Activated CD8-positive, alpha-beta memory T cell treated with anti-CD3 and anti-CD28 coated beads, Interleukin-2, amount 10 ng/mL, durations not matched to agents 7 days and 5 days (primary cell): ENCODE results near the gene GID4. TPM values are rescaled to one million over a fixed set of nuclear protein-coding genes. Genes with fewer than 3 reads are reported as not detected.
A peak's percentile ranks its signal among the peaks of the same experiment; 100 is the strongest.

Source experiments
- ATAC-seq: fragments of 150-1000 bp; cut with Tn5 transposase; one replicate; pipeline ENCODE4 v1.10.0; 2021; ENCODE audit warnings: moderate library complexity
- CTCF ChIA-PET: fragments of 350-600 bp; sonication (Branson Sonifier 250); formaldehyde crosslinking; loops from one replicate; lab custom pipeline; 2021; ENCODE audit warnings: antibody characterized with exemption; lab: Charles Lee
- DNase-seq: peaks from one replicate; pipeline ENCODE4 v3.0.0-alpha.2; 2020
- H3K27ac Mint-ChIP-seq: one replicate; pipeline ENCODE4 v1.8.0; 2021; ENCODE audit warnings: mild to moderate bottlenecking, mixed read lengths
- H3K27me3 Mint-ChIP-seq: one replicate; pipeline ENCODE4 v1.8.0; 2021; ENCODE audit warnings: mixed read lengths
- H3K36me3 Mint-ChIP-seq: one replicate; pipeline ENCODE4 v1.8.0; 2021; ENCODE audit warnings: mild to moderate bottlenecking, mixed read lengths
- H3K4me1 Mint-ChIP-seq: one replicate; pipeline ENCODE4 v1.8.0; 2021; ENCODE audit warnings: mixed read lengths
- H3K4me3 Mint-ChIP-seq: one replicate; pipeline ENCODE4 v1.8.0; 2021; ENCODE audit warnings: mild to moderate bottlenecking, moderate library complexity, mixed read lengths
- H3K9me3 Mint-ChIP-seq: one replicate; pipeline ENCODE4 v1.8.0; 2022; ENCODE audit warnings: low read depth, mixed read lengths
- total RNA-seq, 2 experiments: library from RNA; stranded (reverse); gene quantifications; one replicate each; pipeline ENCODE4 v1.2.3, GENCODE V29; 2021

The GID4 gene
- total RNA-seq, 2 experiments from 2014 or later, result 8.7 to 11.0 TPM

DNA sequence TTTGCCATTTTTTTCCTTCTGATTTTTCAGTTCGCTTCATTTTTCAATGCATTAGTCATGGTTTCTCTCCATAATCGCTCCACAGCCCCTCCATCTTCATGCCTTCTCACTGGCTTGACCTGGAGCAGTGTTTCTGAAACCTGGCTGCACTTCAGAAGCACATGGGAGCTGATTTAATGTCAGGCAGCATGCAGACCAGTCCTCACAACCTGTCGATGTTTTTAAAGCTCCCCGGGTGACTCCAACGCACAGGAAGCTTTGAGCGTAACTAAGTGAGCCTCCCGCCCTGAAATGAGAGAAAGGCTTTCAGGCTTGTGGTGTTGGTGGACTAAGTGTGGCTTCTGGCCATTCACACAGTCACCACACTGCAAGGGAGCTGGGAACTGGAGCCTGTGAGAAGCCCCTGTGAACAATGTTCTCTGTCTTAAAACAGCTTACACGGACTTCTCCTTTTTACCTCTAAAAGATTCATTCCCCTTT is 31.7 kb downstream of the GID4 start:
- Mint-ChIP-seq H3K36me3 (no peaks in the 10 kb centered on the region), H3K4me3 (no peak overlapping the region), H3K9me3 (no peaks in the 10 kb centered on the region), H3K4me1 (peaks cover 15% of the 10 kb centered on the region), H3K27me3 (peaks cover 15% of the 10 kb centered on the region), H3K27ac (no peak overlapping the region)
- ATAC-seq (peak; percentile 27), DNase-seq (peak; percentile 45)
- CTCF ChIA-PET, result no interaction called here

DNA sequence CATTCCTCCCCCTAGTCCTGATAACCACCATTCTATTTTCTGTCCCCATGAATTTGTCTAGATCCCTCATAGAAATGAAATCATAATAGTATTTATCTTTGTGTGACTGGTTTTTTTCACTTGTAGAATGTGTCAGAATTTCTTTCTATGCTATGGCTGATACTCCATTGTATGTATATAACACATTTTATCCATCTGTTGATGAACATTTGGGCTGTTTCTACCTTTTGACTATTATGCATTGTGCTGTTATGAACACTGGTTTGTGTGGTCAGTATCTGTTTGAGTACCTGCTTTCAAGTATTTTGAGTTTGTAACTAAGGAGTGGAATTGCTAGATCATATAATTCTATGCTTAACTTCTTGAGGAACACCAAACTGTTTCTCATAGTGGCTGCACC is 32.5 kb downstream of the GID4 start:
- Mint-ChIP-seq H3K36me3 (no peaks in the 10 kb centered on the region), H3K4me3 (no peak overlapping the region), H3K27me3 (peaks cover 18% of the 10 kb centered on the region), H3K4me1 (peaks cover 15% of the 10 kb centered on the region), H3K9me3 (no peaks in the 10 kb centered on the region), H3K27ac (no peak overlapping the region)
- ATAC-seq (no peak), DNase-seq (no peak)
- CTCF ChIA-PET, result no interaction called here

DNA sequence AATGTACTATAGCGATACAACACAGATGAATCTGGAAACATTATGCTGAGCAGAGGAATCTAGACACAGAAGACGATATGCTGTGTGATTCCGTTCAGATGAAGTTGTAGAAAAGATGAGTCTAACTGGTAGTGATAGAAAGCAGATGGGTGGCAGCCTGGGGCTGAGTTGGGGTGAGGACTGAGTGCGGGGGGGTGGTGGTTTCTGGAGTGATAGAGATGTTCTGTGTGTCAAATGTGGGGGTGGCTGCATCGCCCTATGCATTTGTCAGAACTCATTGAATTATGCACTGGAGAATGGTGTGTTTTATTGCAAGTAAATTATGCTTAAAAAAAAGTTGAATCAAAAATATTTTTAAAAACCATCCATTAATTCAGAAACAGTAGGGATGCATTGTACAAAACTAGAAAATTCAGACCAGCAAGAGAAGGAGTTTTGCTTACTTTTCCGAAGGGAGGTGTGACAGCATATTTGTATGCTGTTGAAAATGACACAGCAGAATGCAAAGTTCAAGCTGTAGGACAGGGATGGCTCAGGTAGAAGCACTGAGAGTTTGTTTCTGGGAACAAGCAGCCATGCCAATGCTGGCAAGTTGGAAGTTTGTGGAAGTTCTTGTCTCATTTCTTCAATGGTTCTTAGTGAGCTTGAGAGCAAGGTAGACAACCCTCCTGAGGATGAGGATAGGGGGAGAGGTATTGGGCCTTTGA is 35.5 kb downstream of the GID4 start:
- H3K27me3 Mint-ChIP-seq, result peaks cover 24% of the 10 kb centered on the region
- no peak for ATAC-seq
- no peak overlapping the region for H3K27ac Mint-ChIP-seq
- peaks cover 15% of the 10 kb centered on the region for H3K4me1 Mint-ChIP-seq
- CTCF ChIA-PET, result no interaction called here
- H3K36me3 Mint-ChIP-seq, result no peaks in the 10 kb centered on the region
- no peak for DNase-seq
- no peaks in the 10 kb centered on the region for H3K9me3 Mint-ChIP-seq
- no peak overlapping the region for H3K4me3 Mint-ChIP-seq

DNA sequence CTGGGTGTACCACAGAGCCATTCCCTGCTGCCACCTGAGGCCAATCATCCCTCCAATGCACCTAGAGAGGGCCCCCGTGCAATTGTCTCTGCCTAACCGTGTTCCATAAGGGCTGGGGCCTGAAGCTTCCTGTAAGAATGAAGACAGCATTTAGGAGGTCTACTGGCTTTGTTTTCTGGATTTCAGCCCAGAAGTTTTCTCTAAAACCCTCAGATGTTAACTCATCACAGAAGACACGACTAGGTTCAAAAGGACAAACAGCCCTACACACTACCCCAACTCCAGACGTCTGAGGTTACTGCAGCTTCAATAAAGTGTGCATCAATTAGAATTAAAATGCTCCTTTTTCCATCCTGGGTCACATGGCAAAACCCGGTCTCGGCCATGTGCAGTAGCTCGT is 37.7 kb downstream of the GID4 start:
- Mint-ChIP-seq H3K27ac (no peak overlapping the region), H3K27me3 (peaks cover 19% of the 10 kb centered on the region), H3K36me3 (no peaks in the 10 kb centered on the region), H3K4me3 (no peak overlapping the region), H3K4me1 (peaks cover under 1% of the 10 kb centered on the region), H3K9me3 (no peaks in the 10 kb centered on the region)
- no peak for DNase-seq
- no peak for ATAC-seq
- CTCF ChIA-PET, result interaction anchor here (0.7 kb wide), 1 partner anchor 12 kb away, joined by 3 read pairs; no protein-coding TSS in a partner anchor

DNA sequence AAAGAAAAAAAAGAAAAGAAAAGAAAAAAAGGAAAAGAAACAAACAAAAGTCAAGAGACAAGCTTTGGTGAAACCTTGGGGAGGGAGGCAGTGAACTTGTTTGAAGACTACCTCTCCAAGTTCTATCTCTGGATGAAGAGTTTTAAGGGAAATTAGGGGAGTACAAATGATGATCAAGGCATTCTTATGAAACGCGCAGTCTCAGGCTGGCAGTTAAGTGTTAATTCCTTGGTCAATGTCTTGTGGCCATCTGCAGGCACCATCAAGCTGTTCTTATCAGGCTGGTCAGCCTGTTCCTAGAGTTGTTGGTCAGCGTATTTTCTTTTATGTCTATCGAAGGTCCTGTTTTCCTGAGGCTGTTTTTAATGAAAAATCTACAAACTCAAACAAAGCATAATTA is 40.3 kb downstream of the GID4 start:
- peaks cover 19% of the 10 kb centered on the region for H3K27me3 Mint-ChIP-seq
- no peak overlapping the region for H3K27ac Mint-ChIP-seq
- H3K36me3 Mint-ChIP-seq, result no peaks in the 10 kb centered on the region
- no peak overlapping the region for H3K4me3 Mint-ChIP-seq
- H3K9me3 Mint-ChIP-seq, result no peaks in the 10 kb centered on the region
- DNase-seq (no peak), ATAC-seq (no peak)
- CTCF ChIA-PET, result interaction anchor here (0.8 kb wide), 1 partner anchor 34 kb away, joined by 3 read pairs; no protein-coding TSS in a partner anchor
- no peaks in the 10 kb centered on the region for H3K4me1 Mint-ChIP-seq

DNA sequence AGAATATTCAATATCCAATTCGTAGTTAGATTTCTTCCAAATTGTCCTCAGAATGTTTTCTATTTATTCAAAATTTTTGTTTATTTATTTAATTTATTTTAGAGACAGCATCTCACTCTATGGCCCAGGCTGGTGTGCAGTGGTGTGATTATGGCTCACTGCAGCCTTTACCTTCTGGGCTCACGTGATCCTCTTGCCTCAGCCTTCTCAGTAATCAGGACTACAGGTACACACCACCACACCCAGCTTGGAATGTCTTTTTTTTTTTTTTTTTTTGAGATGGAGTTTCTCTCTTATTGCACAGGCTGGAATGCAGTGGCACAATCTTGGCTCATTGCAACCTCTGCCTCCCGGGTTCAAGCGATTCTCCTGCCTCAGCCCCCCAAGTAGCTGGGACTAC is 45.0 kb downstream of the GID4 start:
- Mint-ChIP-seq H3K27ac (no peak overlapping the region), H3K9me3 (no peaks in the 10 kb centered on the region), H3K27me3 (peaks cover 8% of the 10 kb centered on the region), H3K36me3 (peaks cover 2% of the 10 kb centered on the region), H3K4me3 (no peak overlapping the region), H3K4me1 (peaks cover 19% of the 10 kb centered on the region)
- DNase-seq (no peak), ATAC-seq (no peak)
- CTCF ChIA-PET, result no interaction called here

DNA sequence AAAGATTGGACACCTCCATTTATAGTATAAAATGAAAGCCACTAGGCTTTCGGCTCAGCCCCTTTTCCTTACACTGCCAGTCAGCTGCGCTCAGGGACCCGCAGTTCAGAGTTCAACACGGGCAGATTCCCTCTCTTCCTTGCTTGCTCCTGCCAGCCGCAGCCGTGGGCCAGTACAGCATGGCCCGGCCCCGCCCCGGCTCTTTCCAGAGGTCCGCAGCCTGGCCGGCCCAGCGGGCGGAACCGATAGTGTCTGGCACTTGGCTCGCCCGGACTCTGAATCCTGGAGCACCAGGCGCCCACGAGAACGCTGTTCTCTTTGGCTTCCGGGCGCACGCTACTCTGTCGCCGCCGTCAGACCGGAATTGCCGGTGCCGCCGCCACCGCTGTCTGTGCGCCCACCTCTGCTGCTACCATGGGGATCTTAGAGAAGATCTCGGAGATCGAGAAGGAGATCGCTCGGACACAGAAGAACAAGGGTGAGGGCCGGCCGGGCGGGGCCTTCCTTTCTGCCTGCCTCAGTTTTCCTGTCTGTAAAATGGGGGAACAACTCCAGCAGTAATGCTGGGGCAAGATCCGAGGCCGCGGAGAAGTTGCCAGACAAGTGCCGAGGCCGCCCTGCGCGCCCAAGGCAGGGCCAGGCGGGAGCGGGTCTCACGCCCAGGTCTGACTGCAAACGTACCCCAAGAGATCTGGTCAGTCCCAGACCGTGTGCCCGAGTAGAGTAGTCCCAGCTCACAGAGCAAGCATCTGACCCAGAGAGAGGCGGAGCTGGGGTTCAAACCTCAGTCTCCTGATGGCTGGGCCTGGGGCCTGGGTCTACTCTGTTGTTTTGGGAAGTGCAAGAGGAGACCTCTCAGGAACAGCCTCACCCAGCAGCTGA is 48.6 kb downstream of the GID4 start, which contains the start of gene DRG2:
TSS of gene DRG2 (plus strand) at position 339 of the 882 bp plus-strand sequence. CDS start at position 415, 76 bp downstream.
- no peaks in the 10 kb centered on the region for H3K27me3 Mint-ChIP-seq
- peak within 1 kb of the TSS; percentile 99 for H3K4me3 Mint-ChIP-seq
- H3K9me3 Mint-ChIP-seq, result no peaks in the 10 kb centered on the region
- H3K36me3 Mint-ChIP-seq, result peaks cover 2% of the 10 kb centered on the region
- H3K4me1 Mint-ChIP-seq, result peaks cover 25% of the 10 kb centered on the region
- CTCF ChIA-PET, result interaction anchor here (1.2 to 1.4 kb wide), 2 partner anchors 19 to 50 kb away, joined by 3 to 4 read pairs; no protein-coding TSS in a partner anchor
- peak; percentile 91 for DNase-seq
- H3K27ac Mint-ChIP-seq, result peak within 1 kb of the TSS; percentile 96
- ATAC-seq, result peak; percentile 95

DNA sequence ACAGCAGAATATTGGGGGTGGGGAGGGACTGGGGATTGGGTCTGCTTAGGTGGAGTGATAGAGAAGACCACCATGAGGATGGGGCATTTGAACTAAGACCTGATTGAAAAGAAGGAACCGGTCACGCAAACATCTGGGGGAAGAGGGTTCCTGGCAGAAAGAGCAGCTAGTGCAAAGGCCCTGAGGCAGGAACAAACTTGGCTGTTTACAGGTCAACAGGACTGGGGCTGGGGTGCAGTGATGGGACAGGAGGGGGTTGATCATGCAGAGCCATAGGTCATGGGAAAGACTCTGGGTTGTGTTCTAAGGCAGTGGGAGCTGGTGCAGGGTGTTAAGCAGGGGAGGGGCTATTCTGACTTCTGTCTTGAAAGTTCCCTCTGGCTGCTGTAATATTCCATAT is 50.4 kb downstream of the GID4 start:
- H3K27ac Mint-ChIP-seq, result peak overlapping the region; percentile 13
- peaks cover 25% of the 10 kb centered on the region for H3K4me1 Mint-ChIP-seq
- ATAC-seq, result no peak
- CTCF ChIA-PET, result no interaction called here
- H3K27me3 Mint-ChIP-seq, result no peaks in the 10 kb centered on the region
- H3K9me3 Mint-ChIP-seq, result no peaks in the 10 kb centered on the region
- H3K36me3 Mint-ChIP-seq, result peaks cover 10% of the 10 kb centered on the region
- DNase-seq, result no peak
- peak overlapping the region; percentile 99 for H3K4me3 Mint-ChIP-seq

DNA sequence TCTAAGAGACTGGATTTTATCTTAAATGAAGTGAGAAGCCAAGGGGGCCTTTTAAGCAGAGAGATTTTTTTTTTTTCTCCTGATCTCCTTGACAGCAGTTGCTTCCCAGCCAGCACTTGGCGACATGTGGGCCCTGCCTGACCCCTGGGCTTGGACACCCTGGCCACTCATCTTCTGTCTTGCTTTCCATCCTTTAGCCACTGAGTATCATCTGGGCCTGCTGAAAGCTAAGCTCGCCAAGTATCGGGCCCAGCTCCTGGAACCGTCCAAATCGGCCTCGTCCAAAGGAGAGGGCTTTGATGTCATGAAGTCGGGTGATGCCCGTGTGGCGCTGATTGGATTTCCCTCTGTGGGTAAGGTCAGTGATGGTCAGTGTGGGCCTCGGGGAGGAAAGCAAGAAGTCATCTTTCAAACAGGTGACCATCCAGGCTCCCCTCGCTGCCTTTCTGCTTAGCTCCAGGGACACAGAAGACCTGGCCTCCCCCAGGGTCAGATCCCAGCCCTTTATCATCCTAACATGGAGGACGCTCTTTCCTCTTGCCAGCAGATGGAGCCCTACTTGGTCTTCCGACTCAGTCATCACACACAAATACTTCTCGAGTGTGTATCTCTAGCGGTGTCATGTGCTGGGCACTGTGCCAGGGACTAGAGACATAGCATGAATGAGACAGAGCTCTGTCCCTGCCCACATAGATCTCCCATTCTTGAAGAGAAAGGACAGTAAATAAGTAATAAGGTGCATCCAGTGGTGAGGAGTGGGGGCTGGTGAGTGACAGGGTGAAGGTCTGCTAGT is 54.6 kb downstream of the GID4 start:
- CTCF ChIA-PET, result no interaction called here
- H3K4me1 Mint-ChIP-seq, result peaks cover 11% of the 10 kb centered on the region
- H3K9me3 Mint-ChIP-seq, result no peaks in the 10 kb centered on the region
- no peak overlapping the region for H3K4me3 Mint-ChIP-seq
- no peaks in the 10 kb centered on the region for H3K27me3 Mint-ChIP-seq
- no peak for DNase-seq
- ATAC-seq, result no peak
- H3K36me3 Mint-ChIP-seq, result peaks cover 19% of the 10 kb centered on the region
- no peak overlapping the region for H3K27ac Mint-ChIP-seq

DNA sequence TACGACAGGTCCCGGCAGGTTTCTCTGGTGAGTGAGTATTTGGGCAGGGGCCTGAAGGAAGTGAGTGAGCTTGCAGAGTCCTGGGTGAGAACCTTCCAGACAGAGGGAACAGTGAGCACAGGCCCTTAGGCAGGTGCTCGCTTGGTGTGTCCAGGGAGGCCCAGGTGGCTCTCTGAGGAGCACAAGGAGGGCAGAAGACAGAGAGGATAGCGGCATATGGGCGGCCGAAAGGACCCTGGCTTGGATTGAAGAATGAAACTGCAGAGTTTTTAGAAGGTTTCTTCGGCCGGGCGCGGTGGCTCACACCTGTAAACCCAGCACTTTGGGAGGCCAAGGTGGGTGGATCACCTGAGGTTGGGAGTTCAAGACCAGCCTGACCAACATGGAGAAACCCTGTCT is 55.2 kb downstream of the GID4 start:
- CTCF ChIA-PET, result no interaction called here
- Mint-ChIP-seq H3K9me3 (no peaks in the 10 kb centered on the region), H3K27ac (no peak overlapping the region), H3K27me3 (no peaks in the 10 kb centered on the region), H3K4me1 (peaks cover 5% of the 10 kb centered on the region), H3K4me3 (no peak overlapping the region), H3K36me3 (peaks cover 21% of the 10 kb centered on the region)
- DNase-seq (no peak), ATAC-seq (no peak)

DNA sequence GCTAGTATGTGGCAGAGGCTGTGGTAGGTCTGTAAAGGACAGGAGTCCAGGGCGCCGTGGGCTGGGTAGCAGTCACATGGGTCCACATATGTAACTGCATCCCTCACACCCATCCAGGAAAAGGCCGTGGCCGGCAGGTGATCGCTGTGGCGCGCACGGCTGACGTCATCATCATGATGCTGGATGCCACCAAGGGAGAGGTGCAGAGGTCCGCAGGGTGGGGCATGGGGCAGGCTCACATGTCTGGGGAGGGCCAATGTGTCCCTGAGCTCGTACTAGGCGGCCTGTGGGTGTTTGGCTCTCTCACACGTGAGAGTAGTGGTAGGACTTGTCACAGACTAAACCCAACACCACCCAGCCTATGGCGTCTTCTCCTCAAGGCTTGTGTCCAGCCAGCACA is 60.3 kb downstream of the GID4 start:
- H3K4me3 Mint-ChIP-seq, result no peak overlapping the region
- H3K27me3 Mint-ChIP-seq, result no peaks in the 10 kb centered on the region
- CTCF ChIA-PET, result no interaction called here
- ATAC-seq (no peak), DNase-seq (no peak)
- H3K9me3 Mint-ChIP-seq, result no peaks in the 10 kb centered on the region
- H3K27ac Mint-ChIP-seq, result no peak overlapping the region
- no peaks in the 10 kb centered on the region for H3K4me1 Mint-ChIP-seq
- H3K36me3 Mint-ChIP-seq, result peaks cover 12% of the 10 kb centered on the region

DNA sequence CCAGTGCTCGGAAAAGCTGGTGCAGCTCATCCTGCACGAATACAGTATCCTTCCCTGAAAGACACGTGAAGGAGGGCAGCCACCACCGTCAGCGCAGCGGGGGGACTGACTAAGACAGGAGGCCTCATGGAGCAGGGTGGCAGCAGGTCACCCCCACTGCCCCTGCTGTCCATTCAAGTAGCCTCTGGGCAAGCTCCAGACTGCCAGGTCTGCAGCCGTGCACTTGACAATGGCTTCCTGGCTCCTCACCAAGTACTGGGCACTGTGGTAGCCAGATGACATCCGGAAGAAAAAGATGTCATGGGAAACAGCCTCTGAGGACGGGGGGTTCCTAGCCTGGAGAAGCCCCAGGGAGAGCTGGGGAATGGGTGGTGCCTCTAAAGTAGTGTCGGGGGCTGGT is 61.4 kb downstream of the GID4 start:
- H3K27me3 Mint-ChIP-seq, result no peaks in the 10 kb centered on the region
- H3K4me3 Mint-ChIP-seq, result no peak overlapping the region
- ATAC-seq (no peak), DNase-seq (no peak)
- H3K27ac Mint-ChIP-seq, result no peak overlapping the region
- H3K9me3 Mint-ChIP-seq, result no peaks in the 10 kb centered on the region
- CTCF ChIA-PET, result no interaction called here
- no peaks in the 10 kb centered on the region for H3K4me1 Mint-ChIP-seq
- peaks cover 11% of the 10 kb centered on the region for H3K36me3 Mint-ChIP-seq

DNA sequence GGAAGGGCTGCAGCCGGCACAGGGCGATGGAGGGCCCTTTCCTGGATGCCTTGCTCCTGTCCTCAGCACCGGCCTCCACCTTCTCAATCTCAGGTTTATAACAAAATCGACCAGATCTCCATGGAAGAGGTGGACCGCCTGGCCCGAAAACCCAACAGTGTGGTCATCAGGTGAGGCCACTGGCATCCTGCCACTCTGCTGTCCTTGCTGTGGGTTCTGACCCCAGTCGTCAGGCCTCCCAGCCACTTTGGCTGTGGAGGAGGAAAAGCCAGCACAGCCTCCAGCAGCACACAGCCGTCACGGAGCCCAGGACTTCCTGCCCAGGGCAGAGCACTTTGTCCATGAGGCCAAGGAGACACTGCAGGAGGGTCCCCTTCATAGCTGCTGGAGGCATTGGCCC is 62.6 kb downstream of the GID4 start:
- H3K4me1 Mint-ChIP-seq, result no peaks in the 10 kb centered on the region
- H3K9me3 Mint-ChIP-seq, result no peaks in the 10 kb centered on the region
- H3K4me3 Mint-ChIP-seq, result no peak overlapping the region
- H3K27ac Mint-ChIP-seq, result no peak overlapping the region
- peaks cover 4% of the 10 kb centered on the region for H3K36me3 Mint-ChIP-seq
- no peak for DNase-seq
- no peaks in the 10 kb centered on the region for H3K27me3 Mint-ChIP-seq
- no peak for ATAC-seq
- CTCF ChIA-PET, result no interaction called here
